Endothelial cell of umbilical vein (primary cell): Measurements from ENCODE around the gene ASCL5.

Experiments
- EZH2 ChIP-seq: IDR thresholded peaks from 2 replicates; pipeline ENCODE4 v1.6.1; 2012; ENCODE audit warnings: borderline replicate concordance, low read depth, mild to moderate bottlenecking, moderate library complexity, low read length, inconsistent platforms; ENCODE audit not compliant: severe bottlenecking
- POLR2A ChIP-seq: IDR thresholded peaks from 2 replicates; pipeline ENCODE4 v1.6.1; 2012; ENCODE audit warnings: low read depth, mild to moderate bottlenecking, control low read depth, low read length
- TF ChIP-seq, protein P1 (sequence below), 2 donors: IDR thresholded peaks; 1 replicate in 1 of 2; 2 replicates in 1 of 2; pipeline ENCODE4 v1.5.1; 2011; ENCODE audit warnings: low read length in 2 of 2, mild to moderate bottlenecking in 2 of 2, moderate library complexity in 2 of 2, control low read depth in 1 of 2, inconsistent platforms in 1 of 2, low read depth in 1 of 2; ENCODE audit not compliant: insufficient read depth in 1 of 2; ENCODE audit errors: extremely low read depth in 1 of 2
- TF ChIP-seq, protein P2 (sequence below): IDR thresholded peaks from 2 replicates; pipeline ENCODE4 v1.6.1; 2011; ENCODE audit not compliant: insufficient read depth, insufficient read length

- TF ChIP-seq, protein P1, sequence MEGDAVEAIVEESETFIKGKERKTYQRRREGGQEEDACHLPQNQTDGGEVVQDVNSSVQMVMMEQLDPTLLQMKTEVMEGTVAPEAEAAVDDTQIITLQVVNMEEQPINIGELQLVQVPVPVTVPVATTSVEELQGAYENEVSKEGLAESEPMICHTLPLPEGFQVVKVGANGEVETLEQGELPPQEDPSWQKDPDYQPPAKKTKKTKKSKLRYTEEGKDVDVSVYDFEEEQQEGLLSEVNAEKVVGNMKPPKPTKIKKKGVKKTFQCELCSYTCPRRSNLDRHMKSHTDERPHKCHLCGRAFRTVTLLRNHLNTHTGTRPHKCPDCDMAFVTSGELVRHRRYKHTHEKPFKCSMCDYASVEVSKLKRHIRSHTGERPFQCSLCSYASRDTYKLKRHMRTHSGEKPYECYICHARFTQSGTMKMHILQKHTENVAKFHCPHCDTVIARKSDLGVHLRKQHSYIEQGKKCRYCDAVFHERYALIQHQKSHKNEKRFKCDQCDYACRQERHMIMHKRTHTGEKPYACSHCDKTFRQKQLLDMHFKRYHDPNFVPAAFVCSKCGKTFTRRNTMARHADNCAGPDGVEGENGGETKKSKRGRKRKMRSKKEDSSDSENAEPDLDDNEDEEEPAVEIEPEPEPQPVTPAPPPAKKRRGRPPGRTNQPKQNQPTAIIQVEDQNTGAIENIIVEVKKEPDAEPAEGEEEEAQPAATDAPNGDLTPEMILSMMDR (IDR thresholded peaks at IDR 0.05; ENCODE audit: extremely low read depth in 1 of 2, insufficient read depth in 1 of 2, low read depth in 1 of 2, low read length in 2 of 2): no peak
- no peak for TF ChIP-seq POLR2A
- TF ChIP-seq, protein P2, sequence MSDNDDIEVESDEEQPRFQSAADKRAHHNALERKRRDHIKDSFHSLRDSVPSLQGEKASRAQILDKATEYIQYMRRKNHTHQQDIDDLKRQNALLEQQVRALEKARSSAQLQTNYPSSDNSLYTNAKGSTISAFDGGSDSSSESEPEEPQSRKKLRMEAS: no peak
- TF ChIP-seq EZH2: no peak
These were observed 46.8 kb downstream of the ASCL5 start for GRCh38 chr1:201080135-201080534.
